Thyroid gland (tissue), 4 donors: ENCODE data around the gene CDX1. TPM values are rescaled to one million over a fixed set of nuclear protein-coding genes. Genes with fewer than 3 reads are reported as not detected.

Experiments
- DNase-seq, 2 donors: peaks; one replicate each; pipeline ENCODE4 v3.0.0-alpha.2; 2019
- H3K27ac ChIP-seq, 3 donors: fragments of 200-600 bp; sonication (generic); 1 replicate in 2 of 3; 2 replicates in 1 of 3; pipeline ENCODE4 v1.5.1; 2016 to 2019; ENCODE audit warnings: mild to moderate bottlenecking in 1 of 3, moderate library complexity in 1 of 3
- H3K27me3 ChIP-seq: fragments of 200-600 bp; sonication (generic); one replicate; pipeline ENCODE4 v1.5.1; 2019
- H3K36me3 ChIP-seq, 2 donors: fragments of 200-600 bp; sonication (generic); one replicate each; pipeline ENCODE4 v1.5.1; 2016 to 2019
- H3K4me1 ChIP-seq, 2 donors: fragments of 200-600 bp; sonication (generic); one replicate each; pipeline ENCODE4 v1.5.1; 2017 to 2019
- H3K4me3 ChIP-seq, 3 donors: fragments of 200-600 bp; sonication (generic); replicated peaks in 1 of 3; 1 replicate in 2 of 3; 2 replicates in 1 of 3; pipeline ENCODE4 v1.5.1; 2016; ENCODE audit warnings: mild to moderate bottlenecking in 1 of 3
- H3K9me3 ChIP-seq: fragments of 200-600 bp; sonication (generic); one replicate; pipeline ENCODE4 v1.5.1; 2017
- POLR2A ChIP-seq, 2 donors: fragments of 450-650 bp; IDR thresholded peaks; one replicate each; pipeline ENCODE4 v1.6.1; 2017; ENCODE audit warnings: antibody characterized with exemption in 2 of 2, mild to moderate bottlenecking in 2 of 2, moderate library complexity in 1 of 2
- WGBS, 2 donors: methylation state at CpG; one replicate each; pipeline ENCODE4 v1.1.5; 2017; 5-methylcytosine and 5-hydroxymethylcytosine counted together
- intact Hi-C: fragments of 100-400 bp; cut with DNase I; formaldehyde crosslinking; loops from one replicate; pipeline ENCODE4 v1.15.1; 2023
- total RNA-seq, 4 donors: library from RNA; depleted of rRNA; stranded (reverse); fragments of >200 nt; gene quantifications; one replicate each; pipeline ENCODE4 v1.2.3, GENCODE V29; 2016
- TF ChIP-seq, protein P1 (sequence below), 6 experiments: fragments of 200-600 bp in 3 of 6; fragments of 450-650 bp in 3 of 6; sonication (generic) in 3 of 6; IDR thresholded peaks; one replicate each; pipeline ENCODE4 v1.5.1; 2016 to 2019; ENCODE audit warnings: antibody characterized with exemption in 6 of 6, mild to moderate bottlenecking in 2 of 6, inconsistent platforms in 1 of 6, moderate library complexity in 1 of 6

CDX1 gene
- total RNA-seq, 4 donors from 2014 or later = not detected

DNA sequence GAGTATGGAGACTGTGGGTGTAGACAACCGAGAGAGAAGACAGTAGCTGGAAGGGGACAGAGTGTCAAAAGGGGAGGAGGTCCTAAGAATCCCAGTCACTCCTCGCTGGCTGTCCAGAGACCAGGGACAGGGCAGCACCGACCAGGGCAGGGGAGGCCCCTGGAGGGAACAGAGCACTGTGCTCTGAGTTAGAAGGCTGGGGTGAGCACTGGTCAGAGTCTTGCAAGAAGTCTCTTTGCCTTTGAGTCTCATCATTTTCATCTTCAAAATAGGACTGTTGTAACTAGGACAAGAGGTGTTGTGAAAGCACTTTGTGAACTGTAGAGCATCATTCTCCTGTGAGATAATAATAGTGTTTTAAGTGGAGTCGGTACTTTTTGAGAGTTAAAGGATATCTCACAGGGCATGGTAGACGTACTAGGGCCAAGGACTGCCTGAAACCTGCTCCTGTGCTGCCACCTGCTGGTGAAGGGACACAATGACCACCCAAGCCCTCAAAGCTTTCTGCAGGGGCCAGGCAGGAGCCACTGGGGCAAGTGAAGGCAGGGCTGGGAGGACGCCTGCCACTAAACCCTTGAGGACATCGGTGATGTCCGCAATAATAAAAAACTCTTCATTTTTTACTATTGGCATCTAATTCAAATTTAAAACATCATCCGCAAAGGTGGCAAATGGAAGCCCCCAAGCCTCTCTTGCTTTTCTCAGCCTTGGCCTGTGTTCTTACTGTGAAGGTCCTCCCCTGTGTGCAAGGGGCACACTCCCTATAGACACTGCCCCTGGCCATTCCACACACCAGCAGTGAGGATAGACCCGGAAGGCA lies 51.5 kb downstream of the CDX1 start:
- H3K27ac ChIP-seq = no peak overlapping the region
- no peak for TF ChIP-seq POLR2A (IDR thresholded peaks at IDR 0.05)
- TF ChIP-seq, protein P1, sequence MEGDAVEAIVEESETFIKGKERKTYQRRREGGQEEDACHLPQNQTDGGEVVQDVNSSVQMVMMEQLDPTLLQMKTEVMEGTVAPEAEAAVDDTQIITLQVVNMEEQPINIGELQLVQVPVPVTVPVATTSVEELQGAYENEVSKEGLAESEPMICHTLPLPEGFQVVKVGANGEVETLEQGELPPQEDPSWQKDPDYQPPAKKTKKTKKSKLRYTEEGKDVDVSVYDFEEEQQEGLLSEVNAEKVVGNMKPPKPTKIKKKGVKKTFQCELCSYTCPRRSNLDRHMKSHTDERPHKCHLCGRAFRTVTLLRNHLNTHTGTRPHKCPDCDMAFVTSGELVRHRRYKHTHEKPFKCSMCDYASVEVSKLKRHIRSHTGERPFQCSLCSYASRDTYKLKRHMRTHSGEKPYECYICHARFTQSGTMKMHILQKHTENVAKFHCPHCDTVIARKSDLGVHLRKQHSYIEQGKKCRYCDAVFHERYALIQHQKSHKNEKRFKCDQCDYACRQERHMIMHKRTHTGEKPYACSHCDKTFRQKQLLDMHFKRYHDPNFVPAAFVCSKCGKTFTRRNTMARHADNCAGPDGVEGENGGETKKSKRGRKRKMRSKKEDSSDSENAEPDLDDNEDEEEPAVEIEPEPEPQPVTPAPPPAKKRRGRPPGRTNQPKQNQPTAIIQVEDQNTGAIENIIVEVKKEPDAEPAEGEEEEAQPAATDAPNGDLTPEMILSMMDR (IDR thresholded peaks at IDR 0.05) = peak; percentile 67 to 91 (median 85)
- no peaks in the 10 kb centered on the region for H3K27me3 ChIP-seq
- H3K36me3 ChIP-seq = no peaks in the 10 kb centered on the region
- peak; percentile 78 to 84 for DNase-seq
- H3K9me3 ChIP-seq = no peaks in the 10 kb centered on the region
- intact Hi-C loops = loop anchor here (2.0 to 10.0 kb wide), 3 partner anchors 55 to 383 kb away; no protein-coding TSS in a partner anchor
- H3K4me3 ChIP-seq = no peak overlapping the region
- peaks cover 0 to 4% of the 10 kb centered on the region in 2 donors for H3K4me1 ChIP-seq
- 28 to 32% methylated on average over 10 of the region's 10 CpGs for WGBS, 2 donors

DNA sequence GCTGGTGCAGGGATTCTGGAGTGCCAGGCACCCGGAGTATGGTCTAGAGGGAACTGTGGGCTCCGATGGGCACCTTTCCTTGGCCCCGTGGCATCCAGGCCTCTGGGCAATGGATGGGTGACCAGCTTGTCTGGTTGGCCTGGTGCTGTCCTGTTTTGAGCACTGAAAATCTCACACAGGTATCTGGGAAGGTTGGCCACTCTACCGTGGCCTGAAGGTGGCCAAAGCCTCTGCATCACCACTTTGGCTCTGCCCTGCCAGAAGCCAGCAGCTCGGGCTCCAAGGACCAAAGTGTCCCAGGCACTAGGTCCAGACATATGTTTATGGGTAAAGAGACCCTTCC lies 52.1 kb downstream of the CDX1 start:
- Histone ChIP-seq H3K4me1 (peaks cover 0 to 4% of the 10 kb centered on the region in 2 donors), H3K36me3 (no peaks in the 10 kb centered on the region), H3K9me3 (no peaks in the 10 kb centered on the region), H3K4me3 (no peak overlapping the region), H3K27me3 (no peaks in the 10 kb centered on the region), H3K27ac (no peak overlapping the region)
- TF ChIP-seq, protein P1 (IDR thresholded peaks at IDR 0.05) = no peak
- no peak for TF ChIP-seq POLR2A (IDR thresholded peaks at IDR 0.05)
- intact Hi-C loops = loop anchor here (5.0 to 10.0 kb wide), 2 partner anchors 86 to 384 kb away; no protein-coding TSS in a partner anchor
- no peak for DNase-seq
- WGBS, 2 donors = 76 to 77% methylated on average over 4 to 5 of the region's 5 CpGs

GRCh38 chr5:150219142-150219541 lies 52.6 kb downstream of the CDX1 start:
- TF ChIP-seq POLR2A (IDR thresholded peaks at IDR 0.05) = no peak
- TF ChIP-seq, protein P1 (IDR thresholded peaks at IDR 0.05) = no peak
- H3K9me3 ChIP-seq = no peaks in the 10 kb centered on the region
- intact Hi-C loops = loop anchor here (5.0 to 10.0 kb wide), 2 partner anchors 87 to 384 kb away; no protein-coding TSS in a partner anchor

GRCh38 chr5:150219861-150220260 lies 53.3 kb downstream of the CDX1 start:
- WGBS, 2 donors = 71 to 86% methylated on average over 1 to 2 of the region's 2 CpGs
- intact Hi-C loops = loop anchor here (5.0 to 10.0 kb wide), 2 partner anchors 88 to 385 kb away; no protein-coding TSS in a partner anchor
- Histone ChIP-seq H3K27me3 (no peaks in the 10 kb centered on the region), H3K4me1 (peaks cover 0 to 4% of the 10 kb centered on the region in 2 donors), H3K9me3 (no peaks in the 10 kb centered on the region), H3K27ac (no peak overlapping the region), H3K36me3 (no peaks in the 10 kb centered on the region), H3K4me3 (no peak overlapping the region)
- no peak for DNase-seq
- TF ChIP-seq, protein P1 (IDR thresholded peaks at IDR 0.05) = no peak
- no peak for TF ChIP-seq POLR2A (IDR thresholded peaks at IDR 0.05)

More at GRCh38 chr5:150219142-150219541, 52.6 kb downstream of the CDX1 start:
- H3K27ac ChIP-seq = no peak overlapping the region
- H3K4me1 ChIP-seq = peaks cover 0 to 4% of the 10 kb centered on the region in 2 donors
- H3K4me3 ChIP-seq = no peak overlapping the region
- H3K36me3 ChIP-seq = no peaks in the 10 kb centered on the region
- H3K27me3 ChIP-seq = no peaks in the 10 kb centered on the region
- DNase-seq = no peak

- Histone ChIP-seq H3K36me3 (no peaks in the 10 kb centered on the region), H3K4me1 (peaks cover 0 to 4% of the 10 kb centered on the region in 2 donors), H3K9me3 (no peaks in the 10 kb centered on the region), H3K27me3 (no peaks in the 10 kb centered on the region), H3K27ac (no peak overlapping the region), H3K4me3 (no peak overlapping the region)
- 57 to 75% methylated on average over 5 of the region's 5 CpGs for WGBS, 2 donors
- intact Hi-C loops = no loop called here
- no peak for TF ChIP-seq POLR2A (IDR thresholded peaks at IDR 0.05)
- TF ChIP-seq, protein P1 (IDR thresholded peaks at IDR 0.05) = no peak
- DNase-seq = no peak
These were observed 54.9 kb downstream of the CDX1 start for GRCh38 chr5:150221471-150221870.
